ENCODE results near the gene C6orf47.

DNA sequence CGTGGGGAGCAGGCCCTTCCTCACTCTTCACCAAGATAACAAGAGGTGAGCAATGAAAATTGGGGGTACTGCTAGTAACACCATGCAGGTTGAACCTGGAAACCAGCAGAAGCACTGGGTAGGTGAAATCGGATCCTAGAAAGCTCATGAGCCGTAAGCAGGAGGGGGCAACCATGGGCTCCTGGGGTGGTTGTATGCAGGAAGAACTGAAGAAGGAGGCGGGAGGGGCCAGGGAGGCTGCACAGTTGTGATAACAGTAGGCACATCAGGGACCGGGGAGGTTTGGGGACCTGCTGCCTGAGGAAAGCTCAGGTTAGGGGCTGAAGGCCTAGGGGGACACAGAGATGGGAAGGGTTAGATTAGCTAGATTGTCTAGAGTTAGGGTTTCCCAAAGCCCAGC is 25.9 kb upstream of the C6orf47 start:
- TF ChIP-seq SIN3A (IDR thresholded peaks at IDR 0.05; ENCODE audit: borderline replicate concordance, insufficient read depth, low read depth, low read length) = no peak
- TF ChIP-seq, protein P1, sequence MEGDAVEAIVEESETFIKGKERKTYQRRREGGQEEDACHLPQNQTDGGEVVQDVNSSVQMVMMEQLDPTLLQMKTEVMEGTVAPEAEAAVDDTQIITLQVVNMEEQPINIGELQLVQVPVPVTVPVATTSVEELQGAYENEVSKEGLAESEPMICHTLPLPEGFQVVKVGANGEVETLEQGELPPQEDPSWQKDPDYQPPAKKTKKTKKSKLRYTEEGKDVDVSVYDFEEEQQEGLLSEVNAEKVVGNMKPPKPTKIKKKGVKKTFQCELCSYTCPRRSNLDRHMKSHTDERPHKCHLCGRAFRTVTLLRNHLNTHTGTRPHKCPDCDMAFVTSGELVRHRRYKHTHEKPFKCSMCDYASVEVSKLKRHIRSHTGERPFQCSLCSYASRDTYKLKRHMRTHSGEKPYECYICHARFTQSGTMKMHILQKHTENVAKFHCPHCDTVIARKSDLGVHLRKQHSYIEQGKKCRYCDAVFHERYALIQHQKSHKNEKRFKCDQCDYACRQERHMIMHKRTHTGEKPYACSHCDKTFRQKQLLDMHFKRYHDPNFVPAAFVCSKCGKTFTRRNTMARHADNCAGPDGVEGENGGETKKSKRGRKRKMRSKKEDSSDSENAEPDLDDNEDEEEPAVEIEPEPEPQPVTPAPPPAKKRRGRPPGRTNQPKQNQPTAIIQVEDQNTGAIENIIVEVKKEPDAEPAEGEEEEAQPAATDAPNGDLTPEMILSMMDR (IDR thresholded peaks at IDR 0.05) = no peak

All from Panc1 (cell line).